Stimulated activated CD4-positive, alpha-beta T cell treated with anti-CD3 and anti-CD28 coated beads, Interleukin-12 subunit alpha, Interleukin-12 subunit beta, amount 100 ng/mL, for 24 hours (primary cell): ENCODE data around the gene MEF2B.
A peak's percentile ranks its signal among the peaks of the same experiment; 100 is the strongest.

Experiments used
- DNase-seq, 2 experiments: peaks; one replicate each; pipeline ENCODE4 v3.0.0-alpha.2; 2020; ENCODE audit warnings: low read depth in 2 of 2

MEF2B gene

DNA sequence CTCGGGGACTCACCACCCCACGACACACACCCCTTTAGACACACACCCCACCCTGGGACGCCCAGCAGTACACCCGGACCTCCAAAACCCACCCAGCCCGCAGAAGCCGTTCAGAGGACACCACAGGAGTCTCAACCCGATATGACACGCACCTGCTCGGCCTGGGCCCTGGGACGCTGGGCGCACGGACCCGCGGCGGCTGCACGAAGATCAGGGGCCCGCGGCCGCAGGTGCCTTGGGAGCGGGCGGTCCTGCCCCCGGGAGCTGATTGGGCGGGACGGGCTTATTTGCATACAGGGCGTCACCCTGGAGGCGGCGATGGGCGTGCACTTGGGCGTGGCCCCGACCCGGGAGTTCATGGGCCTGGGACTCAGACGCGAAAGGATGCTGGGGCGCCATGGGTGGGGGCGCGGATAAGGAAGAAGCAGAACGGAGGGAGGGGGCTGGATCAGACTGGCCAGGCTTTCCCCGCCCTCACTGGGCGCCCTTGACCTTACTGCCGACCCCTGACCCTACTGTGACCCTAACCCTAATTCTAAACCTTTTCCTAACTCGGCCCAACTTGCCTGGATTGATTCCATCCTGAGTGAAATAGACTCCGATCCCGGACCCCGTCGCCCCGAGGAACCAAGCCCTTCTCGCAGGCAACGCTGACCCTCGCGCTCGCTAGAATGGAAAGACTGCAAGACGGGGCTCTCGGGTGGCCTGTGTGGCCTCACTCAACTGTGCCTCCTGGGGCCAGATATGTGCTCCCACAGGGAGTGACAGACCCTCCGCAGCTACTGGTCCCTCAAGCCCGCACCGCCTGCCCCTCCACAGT is at the start of gene MEF2B:
Gene MEF2B (minus strand): TSS at position 211 of the 820 bp plus-strand sequence. CDS start 19,528 bp downstream, outside the sequence.
- DNase-seq: peak; percentile 61 to 82

DNA sequence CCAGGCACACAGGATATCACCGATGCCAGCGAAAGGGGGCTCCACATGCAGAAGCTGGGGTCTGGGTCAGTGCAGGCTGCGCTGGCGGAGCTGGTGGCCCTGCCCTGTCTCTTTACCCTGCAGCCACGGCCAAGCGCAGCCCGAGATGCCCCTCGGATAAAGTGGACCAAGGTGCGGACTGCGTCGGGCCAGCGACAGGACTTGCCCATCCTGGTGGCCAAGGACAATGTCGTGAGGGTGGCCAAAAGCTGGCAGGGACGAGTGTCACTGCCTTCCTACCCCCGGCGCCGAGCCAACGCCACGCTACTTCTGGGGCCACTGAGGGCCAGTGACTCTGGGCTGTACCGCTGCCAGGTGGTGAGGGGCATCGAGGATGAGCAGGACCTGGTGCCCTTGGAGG is 48.8 kb upstream of the MEF2B start:
- DNase-seq: no peak

DNA sequence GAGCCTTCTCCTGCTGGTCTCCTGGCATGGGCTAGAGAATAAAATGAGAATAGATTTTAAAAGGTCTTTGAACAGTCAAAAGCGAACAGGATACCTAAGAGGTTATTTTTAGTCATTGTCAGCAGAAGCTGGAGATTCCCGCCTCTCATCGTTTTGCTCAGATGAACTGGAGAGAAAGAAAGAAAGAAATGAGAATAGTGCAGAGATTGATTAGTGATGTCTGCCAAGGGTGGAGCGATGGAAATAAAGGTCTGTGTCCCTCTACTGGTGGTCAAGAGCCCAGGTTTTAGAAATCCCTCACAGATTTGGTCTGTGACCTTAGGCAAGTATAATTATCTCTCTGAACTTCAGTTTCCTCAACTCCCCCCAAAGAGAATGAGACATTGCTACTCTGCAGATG is 47.0 kb upstream of the MEF2B start:
- no peak for DNase-seq

DNA sequence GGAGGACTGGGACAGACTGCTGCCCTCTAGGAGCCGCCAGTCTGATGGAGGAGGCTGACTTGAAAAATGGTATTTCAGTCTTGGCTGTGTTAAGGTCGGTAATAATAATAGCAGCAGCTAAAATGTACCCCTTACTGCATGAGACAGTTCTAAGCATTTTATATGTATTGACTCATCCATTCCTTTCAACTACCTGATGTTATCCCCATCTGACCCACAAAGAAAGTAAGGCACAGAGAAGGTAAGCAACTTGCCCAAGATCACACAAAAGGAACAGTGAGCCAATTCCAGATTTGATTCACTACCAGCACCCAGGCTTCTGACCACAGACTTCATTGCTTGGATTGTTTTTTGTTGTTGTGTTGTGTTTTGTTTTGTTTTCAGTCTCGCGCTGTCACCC is 45.7 kb upstream of the MEF2B start:
- no peak for DNase-seq

DNA sequence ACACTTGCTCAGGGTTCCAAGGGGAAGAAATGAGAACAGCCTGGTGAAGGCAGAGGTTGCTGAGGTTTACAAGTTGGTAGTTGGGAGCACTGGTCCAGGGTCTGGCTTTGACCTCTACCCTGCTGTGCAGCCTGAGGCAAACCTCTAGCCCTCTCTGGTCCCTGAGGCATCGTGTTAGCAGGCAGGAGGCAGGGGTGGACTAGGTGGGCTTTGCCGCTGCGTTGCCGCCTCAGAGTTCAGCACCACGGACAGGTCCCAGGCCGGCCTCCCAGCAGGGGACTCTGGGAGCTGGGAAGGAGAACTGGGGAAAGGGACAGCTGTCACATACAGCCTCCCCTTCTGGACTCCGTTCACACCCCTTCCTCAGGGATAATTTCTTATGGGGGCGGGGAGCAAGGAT is 44.8 kb upstream of the MEF2B start:
- DNase-seq: no peak

DNA sequence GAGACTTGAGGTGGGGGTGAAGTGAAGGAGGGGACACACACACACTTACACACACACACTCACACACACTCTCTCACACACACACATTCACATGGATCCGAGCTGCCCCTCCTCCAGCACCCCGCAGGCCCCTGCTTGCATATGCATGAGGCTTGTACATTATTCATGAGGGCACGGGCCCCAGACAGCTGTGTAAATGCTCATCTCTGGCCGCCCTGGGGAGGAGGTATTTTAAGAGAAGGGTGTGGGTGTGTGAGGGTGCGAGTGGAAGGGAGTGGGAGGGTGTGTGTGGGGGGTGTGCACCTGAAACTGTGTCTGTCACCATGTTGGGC is 44.1 kb upstream of the MEF2B start:
- no peak for DNase-seq

DNA sequence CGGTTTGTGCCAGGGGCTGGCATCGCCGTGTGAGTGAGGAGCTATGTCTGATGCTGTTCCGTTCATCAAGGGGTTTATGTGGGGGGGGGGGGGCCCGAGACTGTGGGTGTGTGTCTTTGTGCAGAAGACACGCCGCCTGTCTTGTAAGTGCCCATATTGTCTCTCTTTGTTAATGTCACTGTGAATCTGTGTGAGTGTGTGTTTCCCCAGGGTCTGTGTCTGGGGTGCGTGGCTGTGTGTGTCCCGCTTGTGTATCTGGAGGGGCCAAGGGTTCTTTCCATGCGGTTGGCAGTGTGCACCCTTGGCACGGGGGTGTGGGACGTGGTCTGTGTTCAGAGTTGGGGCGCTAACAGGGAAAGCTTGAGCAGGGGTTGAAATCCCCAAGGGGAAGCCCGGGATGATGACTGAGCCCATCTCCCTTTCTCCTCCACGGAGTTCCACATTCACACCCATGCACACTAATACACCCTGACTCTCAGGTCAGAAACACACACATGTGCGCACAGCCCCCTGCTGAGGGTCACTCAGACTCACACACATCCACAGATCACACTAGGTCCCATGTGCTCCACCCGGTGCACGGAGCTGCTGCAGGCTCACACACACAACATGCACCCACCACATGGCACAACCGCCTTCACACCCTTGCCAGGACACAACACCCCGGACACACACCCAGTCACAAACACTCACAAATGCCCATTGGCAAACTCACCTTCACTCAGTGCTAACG is 43.5 kb upstream of the MEF2B start:
- no peak for DNase-seq

DNA sequence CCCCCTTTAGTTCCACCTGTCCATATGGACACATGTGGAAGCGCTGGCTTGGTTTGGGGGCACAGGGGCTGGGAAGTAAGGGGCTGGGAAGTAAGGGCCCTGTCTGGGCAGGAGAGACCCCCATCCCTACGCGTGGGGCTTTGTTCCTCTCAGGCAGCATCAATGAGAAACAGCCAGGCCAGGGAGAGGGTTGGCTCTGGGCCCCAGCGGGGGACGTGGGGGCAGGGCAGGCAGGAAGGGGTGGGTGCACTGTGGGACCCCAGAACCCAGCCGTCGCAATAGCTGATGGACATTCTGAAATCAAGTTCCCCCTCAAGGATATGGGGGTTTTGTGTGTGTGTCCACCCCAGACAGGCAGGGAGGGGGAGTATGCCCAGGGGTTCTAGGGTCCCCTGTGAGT is 42.9 kb upstream of the MEF2B start:
- no peak for DNase-seq

DNA sequence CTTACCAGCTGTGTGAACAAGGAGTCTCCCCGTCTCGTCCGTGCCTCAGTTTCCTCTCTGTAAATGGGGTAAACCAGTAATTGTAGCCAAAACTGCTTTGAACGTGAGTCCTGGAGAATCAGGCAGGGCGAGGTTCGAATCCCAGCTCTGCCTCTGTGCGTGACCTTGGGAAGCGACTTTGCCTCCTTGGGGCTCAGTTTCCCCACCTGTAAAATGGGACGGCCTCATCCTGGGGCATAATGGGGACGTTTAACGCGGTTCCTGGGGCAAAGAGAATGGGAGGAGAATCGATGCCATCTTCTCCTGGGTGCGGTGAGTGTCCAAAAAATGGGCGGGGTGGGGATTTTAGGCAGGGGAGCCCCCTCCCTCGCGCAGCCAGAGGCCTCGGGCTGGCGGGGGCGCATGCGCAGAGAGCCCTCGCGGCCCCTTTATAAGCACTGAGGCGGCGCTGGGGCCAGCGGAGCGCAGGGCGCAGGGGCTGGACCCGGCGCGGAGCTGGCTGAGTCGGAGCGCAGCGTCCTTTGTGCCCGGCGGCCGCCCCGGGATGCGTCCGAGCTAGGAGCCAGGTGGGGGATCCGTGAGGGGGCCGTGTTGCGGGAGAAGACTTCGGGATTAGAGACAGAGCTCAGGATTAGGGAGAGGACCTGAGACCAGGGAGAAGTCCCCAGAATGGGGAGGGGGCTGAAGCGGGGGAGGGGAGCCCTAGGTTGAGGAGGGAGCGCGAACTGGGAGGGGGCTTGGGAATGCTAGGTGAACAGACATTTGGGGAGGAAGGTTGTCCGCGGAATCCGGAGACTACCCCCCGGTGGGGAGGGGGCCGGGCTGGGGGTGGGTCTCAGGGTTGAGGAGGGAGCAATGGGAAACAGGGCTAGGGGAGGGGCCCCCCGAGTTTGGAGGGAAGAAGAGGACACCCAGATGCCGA is 41.7 kb upstream of the MEF2B start, which contains the start of gene NCAN:
Gene NCAN (plus strand): TSS at position 460 of the 922 bp plus-strand sequence. CDS start 4,996 bp downstream, outside the sequence.
- DNase-seq: no peak

DNA sequence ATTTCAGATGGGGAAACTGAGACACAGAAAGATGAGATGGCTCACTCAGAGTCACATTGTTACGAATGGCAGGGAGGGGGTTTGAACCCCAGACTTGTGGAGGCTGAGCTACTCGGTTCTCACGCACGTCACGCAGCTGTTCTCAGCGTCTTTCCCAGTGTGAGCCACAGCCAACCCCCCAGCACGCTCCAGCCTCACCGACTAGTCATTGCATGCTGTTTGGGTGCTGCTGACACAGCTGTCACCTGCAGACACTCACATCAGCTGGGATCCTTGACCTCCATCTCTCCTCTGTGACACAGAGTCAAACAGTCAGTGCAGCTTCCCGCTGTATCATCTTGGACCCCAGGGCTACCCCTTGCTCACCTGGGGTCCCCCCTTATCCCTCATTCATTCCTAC is 39.3 kb upstream of the MEF2B start:
- DNase-seq: no peak

DNA sequence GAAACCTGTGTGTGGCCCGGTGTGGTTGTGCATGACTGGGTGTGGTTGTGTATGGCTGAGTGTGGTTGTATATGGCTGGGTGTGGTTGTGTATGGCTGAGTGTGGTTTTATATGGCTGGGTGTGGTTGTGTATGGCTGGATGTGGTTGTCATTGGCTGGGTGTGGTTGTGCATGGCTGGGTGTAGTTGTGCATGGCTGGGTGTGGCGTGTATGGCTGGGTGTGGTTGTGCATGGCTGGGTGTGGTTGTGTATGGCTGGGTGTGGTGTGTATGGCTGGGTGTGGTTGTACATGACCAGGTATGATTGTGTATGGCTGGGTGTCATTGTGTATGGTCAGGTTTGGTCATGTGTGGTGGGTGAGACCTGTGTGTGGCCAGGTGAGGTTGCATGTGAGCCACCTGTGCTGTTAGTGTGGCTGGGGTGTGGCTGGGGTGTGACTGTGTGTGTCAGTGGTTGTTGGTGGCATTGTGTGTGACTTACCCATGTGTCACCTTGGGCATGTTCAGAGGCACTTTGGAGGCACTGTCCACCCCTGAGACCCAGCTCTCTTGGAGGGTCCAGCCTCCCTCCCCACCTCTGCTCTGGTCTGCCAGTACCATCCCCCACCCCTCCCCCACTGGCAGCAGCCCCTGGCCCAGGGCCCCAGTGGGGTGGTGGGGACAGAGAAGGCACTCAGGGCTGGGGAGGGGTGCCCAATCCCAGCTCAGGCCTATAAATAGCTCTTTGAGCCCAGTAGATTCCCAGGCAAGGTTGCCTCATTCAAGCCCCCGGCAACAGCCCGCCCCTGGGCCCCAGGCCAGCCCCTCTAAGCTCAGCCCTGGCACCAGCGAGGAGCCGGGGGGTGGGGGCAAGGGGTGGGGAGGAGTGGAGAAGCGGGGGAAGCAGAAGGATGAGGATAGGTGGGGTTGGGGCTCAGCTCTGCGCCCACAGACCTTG is 37.8 kb upstream of the MEF2B start:
- DNase-seq: no peak

DNA sequence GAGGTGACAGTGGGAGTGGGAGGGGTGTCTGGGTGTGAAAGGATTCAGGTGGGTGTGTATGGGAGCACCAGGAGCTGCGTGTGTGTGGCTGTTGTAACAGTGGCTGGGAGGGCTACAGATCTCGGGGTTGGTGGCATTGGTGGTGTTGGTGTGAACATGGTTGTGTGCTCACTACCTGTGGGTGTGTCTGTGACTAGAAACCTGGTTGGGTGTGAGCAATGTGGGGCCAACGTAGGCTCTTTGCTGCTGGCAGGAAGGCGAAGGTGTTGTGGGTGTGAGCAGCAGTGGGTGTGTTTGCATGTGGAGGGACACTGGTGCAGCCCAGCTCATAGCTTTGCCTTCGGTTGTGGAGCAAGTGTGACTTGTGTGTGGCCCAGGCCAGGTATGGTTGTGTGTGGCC is 36.9 kb upstream of the MEF2B start:
- DNase-seq: no peak

DNA sequence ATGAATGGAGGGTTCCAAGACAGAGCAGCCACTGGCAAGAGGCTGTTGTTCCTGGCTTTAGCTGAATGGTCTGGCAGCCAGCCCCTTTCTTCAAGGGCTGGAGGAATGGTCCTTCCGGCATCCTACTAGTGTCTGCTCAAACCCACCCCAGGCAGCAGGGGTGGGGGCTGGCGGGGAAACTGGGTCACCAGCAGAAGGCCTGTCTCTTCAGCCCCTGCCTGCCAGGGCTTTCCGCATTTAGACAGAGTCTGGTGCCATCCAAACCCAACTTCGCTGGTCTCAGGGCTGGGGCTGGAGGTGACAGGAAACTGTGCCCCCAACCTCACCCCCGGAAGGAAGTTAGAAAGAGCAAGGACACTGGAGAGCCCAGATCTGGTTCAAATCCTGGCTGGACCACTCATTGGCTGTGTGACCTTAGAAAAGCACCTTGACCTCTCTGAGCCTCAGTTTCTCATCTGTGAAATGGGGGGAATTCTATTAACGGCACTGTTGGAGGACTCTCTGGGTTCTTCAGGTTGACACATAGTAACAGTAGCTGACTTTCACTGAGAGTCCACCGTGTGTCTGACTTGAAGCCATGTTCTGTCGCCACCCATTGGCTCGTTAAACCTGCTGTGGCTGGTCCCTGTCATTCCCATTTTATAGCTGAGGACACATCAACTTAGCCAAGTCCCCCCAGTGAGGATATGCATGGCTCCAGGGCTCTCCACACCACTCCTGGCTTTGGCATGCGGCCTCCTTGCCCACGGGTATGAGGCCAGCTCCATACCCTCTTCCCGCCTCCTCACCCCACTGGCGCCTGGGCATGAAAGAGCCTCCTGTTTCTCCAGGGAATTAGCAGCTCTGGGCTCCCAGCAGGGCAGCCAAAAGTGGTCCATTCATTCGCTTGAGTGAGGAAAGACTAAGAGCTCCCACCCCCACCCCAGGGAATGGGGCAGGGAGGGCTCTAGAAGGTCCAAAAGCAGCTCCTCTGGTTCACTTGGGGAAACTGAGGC is 35.6 kb upstream of the MEF2B start:
- DNase-seq: no peak

DNA sequence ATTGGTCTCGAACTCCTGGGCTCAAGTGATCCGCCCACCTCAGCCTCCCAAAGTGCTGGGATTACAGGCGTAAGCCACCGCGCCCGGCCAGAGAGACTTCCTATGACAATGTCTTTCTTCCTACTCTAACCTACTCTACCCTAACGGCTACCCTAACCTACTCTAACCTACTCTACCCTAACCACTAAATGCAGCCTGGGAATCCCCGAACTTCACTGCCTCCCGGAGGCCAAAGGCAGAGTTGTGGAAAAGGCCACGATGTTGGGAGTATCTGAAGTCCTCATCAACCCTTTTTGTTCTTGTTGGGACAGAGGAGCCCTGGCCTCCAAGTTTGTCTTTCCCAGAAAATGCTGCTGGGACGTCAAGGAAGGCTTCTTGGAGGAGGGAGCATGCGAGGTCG is 34.1 kb upstream of the MEF2B start:
- no peak for DNase-seq

DNA sequence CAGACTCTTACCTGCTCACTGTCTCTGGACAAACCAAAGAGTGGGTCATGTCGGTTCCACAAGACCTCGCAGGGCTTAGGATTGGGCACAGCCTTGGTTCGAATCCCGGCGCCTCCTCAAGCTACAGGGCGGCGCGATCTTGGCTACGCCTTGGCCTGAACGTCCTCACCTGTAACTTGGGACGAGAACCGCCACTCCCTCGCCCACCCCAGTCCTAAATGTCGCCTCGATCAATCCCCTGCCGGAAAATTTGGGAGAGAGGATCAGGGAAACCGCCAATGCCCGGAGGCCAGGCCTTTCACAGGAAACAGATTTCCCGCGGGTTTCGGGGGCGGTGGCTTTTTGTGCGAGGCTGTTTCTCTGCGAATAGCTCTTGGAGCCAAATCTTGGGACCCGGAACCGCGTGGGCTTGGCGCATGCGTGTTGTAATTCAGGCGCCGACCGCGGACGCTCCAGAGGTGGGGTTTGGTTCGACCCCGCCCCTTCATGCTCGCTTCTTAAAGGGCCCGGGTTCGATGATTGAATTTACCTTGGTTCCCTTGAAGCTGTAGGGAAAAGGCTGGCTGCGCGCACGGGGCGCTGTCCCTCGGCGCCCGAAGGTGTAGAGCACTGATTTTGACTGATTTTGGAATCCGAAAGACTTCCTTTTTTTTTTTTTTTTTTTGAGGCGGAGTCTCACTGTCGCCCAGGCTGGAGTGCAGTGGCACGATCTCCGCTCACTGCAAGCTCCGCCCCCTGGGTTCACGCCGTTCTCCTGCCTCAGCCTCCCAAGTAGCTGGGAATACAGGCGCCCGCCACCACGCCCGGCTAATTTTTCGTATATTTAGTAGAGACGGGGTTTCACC is 33.2 kb upstream of the MEF2B start, which contains the start of gene NR2C2AP:
Gene NR2C2AP (minus strand): TSS at position 403 of the 845 bp plus-strand sequence. CDS start 354 bp downstream, at position 49.
- DNase-seq: peak; percentile 87 to 93

DNA sequence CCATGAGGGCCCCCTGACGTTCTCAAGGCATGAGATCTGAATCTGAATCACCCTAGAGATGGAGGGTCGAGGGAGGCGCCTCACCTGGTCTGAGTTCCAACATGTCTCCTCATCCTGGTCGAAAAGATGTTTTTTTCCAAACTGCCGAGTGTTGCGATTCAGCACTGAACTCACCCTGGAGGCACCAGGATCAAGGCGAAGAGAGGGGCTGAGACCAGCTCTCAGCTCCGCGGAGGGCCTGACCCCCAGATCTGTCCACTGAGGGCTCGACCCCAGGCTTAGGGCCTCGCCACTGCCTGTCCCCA is 32.6 kb upstream of the MEF2B start:
- no peak for DNase-seq

DNA sequence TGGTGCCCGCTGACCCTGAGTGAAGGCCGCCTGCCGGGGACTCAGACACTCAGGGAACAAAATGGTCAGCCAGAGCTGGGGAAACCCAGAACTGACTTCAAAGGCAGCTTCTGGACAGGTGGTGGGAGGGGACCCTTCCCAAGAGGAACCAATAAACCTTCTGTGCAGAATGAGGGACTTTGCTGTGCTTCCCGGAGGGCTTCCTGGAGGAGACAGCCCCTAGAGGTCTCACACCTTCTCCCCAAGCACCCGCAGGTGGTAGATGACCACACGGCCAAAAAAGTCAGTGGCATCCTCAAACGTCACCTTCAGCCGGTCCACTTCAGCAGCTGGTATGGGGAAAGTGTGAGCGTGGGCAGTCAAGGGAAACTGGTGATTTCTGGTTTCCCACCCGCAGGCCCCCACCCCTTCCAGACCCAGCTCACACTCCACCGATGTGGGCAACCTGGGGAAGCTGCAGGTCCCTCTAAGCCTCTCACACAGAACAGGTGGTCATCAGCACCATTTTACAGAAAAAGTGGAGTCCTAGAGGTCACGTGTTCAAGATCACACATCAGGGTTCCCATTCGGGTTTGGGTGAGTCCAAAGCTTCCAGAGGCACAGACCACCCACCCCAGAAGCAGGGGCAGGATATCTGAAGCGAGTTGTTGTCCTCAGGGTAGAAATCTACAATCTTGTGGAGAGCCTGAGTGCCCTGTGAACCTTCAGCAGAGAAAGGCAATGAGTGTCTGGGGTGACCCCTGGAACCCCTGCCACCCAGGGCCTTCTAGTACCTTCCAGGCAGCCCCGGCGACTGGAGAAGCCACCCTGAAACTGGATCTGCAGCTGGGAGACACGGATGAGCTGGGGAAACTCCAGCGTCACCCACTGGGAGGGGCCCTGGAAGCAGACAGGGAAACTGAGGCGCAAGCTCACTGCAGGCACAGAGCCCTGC is 31.9 kb upstream of the MEF2B start:
- DNase-seq: no peak

DNA sequence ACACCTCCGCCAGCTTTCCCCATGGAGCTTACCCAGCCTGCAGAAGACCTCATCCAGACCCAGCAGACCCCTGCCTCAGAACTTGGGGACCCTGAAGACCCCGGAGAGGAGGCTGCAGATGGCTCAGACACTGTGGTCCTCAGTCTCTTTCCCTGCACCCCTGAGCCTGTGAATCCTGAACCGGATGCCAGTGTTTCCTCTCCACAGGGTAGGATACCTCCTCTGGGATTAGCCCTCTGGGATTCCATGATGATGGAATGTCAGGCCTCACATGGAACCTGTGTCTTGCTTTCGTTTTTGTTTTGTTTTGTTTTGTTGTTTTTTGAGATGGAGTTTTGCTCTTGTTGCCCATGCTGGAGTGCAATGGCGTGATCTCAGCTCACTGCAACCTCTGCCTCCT is 23.9 kb upstream of the MEF2B start:
- no peak for DNase-seq
